Testis (tissue), 3 donors: ENCODE data around the gene APOOL. TPM values are rescaled to one million over a fixed set of nuclear protein-coding genes. Genes with fewer than 3 reads are reported as not detected.

Source experiments
- DNase-seq: peaks from one replicate; pipeline ENCODE4 v3.0.0-alpha.2; 2019
- H3K27ac ChIP-seq, 2 donors: fragments of 200-600 bp; sonication (generic); one replicate each; pipeline ENCODE4 v1.5.1; 2019
- H3K27me3 ChIP-seq: fragments of 200-600 bp; sonication (generic); one replicate; pipeline ENCODE4 v1.5.1; 2019
- H3K36me3 ChIP-seq: fragments of 200-600 bp; sonication (generic); one replicate; pipeline ENCODE4 v1.5.1; 2017; ENCODE audit warnings: low read depth; ENCODE audit errors: missing control alignments
- H3K4me1 ChIP-seq: fragments of 200-600 bp; sonication (generic); one replicate; pipeline ENCODE4 v1.5.1; 2019
- H3K4me3 ChIP-seq, 2 donors: fragments of 200-600 bp; sonication (generic); one replicate each; pipeline ENCODE4 v1.5.1; 2017 to 2019
- H3K9me3 ChIP-seq: fragments of 200-600 bp; sonication (generic); one replicate; pipeline ENCODE4 v1.5.1; 2017
- CTCF ChIP-seq, 3 experiments: fragments of 450-650 bp in 2 of 3; fragments of 200-600 bp in 1 of 3; sonication (generic) in 1 of 3; IDR thresholded peaks; one replicate each; pipeline ENCODE4 v1.5.1; 2016 to 2019; ENCODE audit warnings: antibody characterized with exemption in 3 of 3, mild to moderate bottlenecking in 2 of 3, moderate library complexity in 1 of 3
- POLR2A ChIP-seq: fragments of 450-650 bp; IDR thresholded peaks from one replicate; pipeline ENCODE4 v1.6.1; 2017; ENCODE audit warnings: antibody characterized with exemption, mild to moderate bottlenecking, moderate library complexity
- WGBS, 2 donors: methylation state at CpG; one replicate each; pipeline ENCODE4 v1.1.5; 2018; 5-methylcytosine and 5-hydroxymethylcytosine counted together
- intact Hi-C: fragments of 100-400 bp; cut with DNase I; formaldehyde crosslinking; loops from one replicate; pipeline ENCODE4 v1.15.1; 2023; ENCODE audit warnings: low total_unique reads
- polyA plus RNA-seq: library from polyadenylated mRNA; stranded (reverse); fragments of 350-450 nt; fragmentation: Illumina TruSeq; extraction: RNeasy Lipid Tissue Mini Kit (QIAGEN cat#74804); gene quantifications from one replicate; pipeline ENCODE4 v1.2.3, GENCODE V29; 2014; ENCODE audit warnings: low read depth, low replicate concordance; ENCODE audit not compliant: insufficient read depth
- total RNA-seq, 2 donors: library from RNA; depleted of rRNA; stranded (reverse); fragments of >200 nt; gene quantifications; one replicate each; pipeline ENCODE4 v1.2.3, GENCODE V29; 2016

Gene APOOL
- total and polyA plus RNA-seq, 3 donors from 2014 or later: 5.3 to 10.5 (median 10.3) TPM

DNA sequence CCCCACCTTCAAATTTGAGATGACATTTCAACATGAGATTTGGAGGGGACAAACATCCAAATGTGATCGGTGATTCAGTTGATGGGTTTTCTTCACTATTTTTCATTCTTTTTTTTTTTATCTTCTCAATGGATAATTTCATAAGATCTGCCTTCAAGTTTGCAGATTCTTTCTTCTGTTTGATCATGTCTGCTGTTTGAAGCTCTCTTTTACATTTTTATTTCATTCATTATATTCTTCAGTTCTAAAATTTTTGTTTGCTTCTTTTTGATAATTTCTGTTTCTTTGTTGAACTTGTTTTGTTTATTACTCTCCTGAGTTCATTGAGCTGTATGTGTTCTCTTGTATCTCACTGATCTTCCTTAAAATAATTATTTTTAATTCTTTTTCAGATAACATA lies 14.8 kb downstream of the APOOL start:
- no peak overlapping the region for H3K4me3 ChIP-seq
- intact Hi-C loops: no loop called here
- no peaks in the 10 kb centered on the region for H3K36me3 ChIP-seq
- H3K4me1 ChIP-seq: no peaks in the 10 kb centered on the region
- WGBS, 2 donors: 91 to 94% methylated on average over 1 of the region's 1 CpG
- H3K27ac ChIP-seq: no peak overlapping the region
- no peak for TF ChIP-seq CTCF (IDR thresholded peaks at IDR 0.05)
- no peak for TF ChIP-seq POLR2A
- H3K9me3 ChIP-seq: no peaks in the 10 kb centered on the region
- no peaks in the 10 kb centered on the region for H3K27me3 ChIP-seq
- DNase-seq: no peak

DNA sequence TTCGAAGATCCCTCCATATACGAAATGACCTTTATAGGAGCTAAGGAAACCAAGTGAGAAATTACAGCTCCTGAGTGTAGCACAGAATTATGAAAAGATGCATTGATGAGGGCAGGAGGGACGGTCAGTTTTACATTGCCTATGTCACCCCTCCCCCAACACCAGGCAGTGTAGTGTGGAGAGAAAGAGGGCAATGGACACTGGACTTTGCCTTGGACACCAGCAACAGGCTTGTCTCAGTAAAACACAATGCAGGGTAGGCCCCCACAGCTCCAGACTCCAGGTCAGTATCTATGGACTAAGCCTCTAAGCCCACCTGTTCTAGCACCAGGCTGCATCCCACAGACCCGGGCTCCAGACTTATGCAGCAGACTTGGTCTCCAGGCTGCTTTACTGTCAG lies 16.5 kb downstream of the APOOL start:
- Histone ChIP-seq H3K9me3 (no peaks in the 10 kb centered on the region), H3K4me3 (no peak overlapping the region), H3K27ac (no peak overlapping the region), H3K4me1 (no peaks in the 10 kb centered on the region), H3K36me3 (no peaks in the 10 kb centered on the region), H3K27me3 (no peaks in the 10 kb centered on the region)
- DNase-seq: no peak
- TF ChIP-seq CTCF (IDR thresholded peaks at IDR 0.05): no peak
- no peak for TF ChIP-seq POLR2A
- WGBS, 2 donors: 100% methylated on average over 1 to 3 of the region's 4 CpGs
- intact Hi-C loops: no loop called here

DNA sequence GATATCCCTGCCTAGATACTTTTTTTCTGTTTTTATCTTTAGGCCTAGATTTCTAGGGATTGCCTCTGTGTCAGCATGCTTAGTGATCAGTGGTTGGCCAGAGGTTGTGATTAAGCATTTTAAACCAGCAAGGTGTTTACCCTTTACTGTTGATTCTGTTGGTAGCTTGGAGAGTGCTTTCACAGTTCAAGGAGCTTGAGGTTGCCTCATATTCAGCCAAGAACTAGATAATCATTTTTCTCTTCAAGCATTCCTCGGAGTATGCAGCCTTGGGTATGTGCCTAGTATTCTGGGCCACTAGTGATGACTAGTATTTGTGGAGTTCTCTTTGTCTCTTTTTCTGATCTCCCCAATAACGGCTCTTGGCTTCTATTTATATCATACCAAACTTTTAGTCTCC lies 20.4 kb downstream of the APOOL start:
- Histone ChIP-seq H3K36me3 (no peaks in the 10 kb centered on the region), H3K4me3 (no peak overlapping the region), H3K27me3 (no peaks in the 10 kb centered on the region), H3K27ac (no peak overlapping the region), H3K9me3 (no peaks in the 10 kb centered on the region), H3K4me1 (no peaks in the 10 kb centered on the region)
- intact Hi-C loops: no loop called here
- no peak for DNase-seq
- TF ChIP-seq POLR2A: no peak
- TF ChIP-seq CTCF (IDR thresholded peaks at IDR 0.05): no peak
- WGBS, 2 donors: 4 to 33% methylated on average over 2 of the region's 2 CpGs

- H3K9me3 ChIP-seq: no peaks in the 10 kb centered on the region
- intact Hi-C loops: no loop called here
- H3K27ac ChIP-seq: no peak overlapping the region
- H3K4me1 ChIP-seq: no peaks in the 10 kb centered on the region
- WGBS, 2 donors: 79 to 94% methylated on average over 3 of the region's 3 CpGs
- no peak for DNase-seq
- no peaks in the 10 kb centered on the region for H3K27me3 ChIP-seq
- no peak overlapping the region for H3K4me3 ChIP-seq
- TF ChIP-seq POLR2A: no peak
- TF ChIP-seq CTCF (IDR thresholded peaks at IDR 0.05): no peak
- H3K36me3 ChIP-seq: no peaks in the 10 kb centered on the region
These were observed 20.9 kb downstream of the APOOL start for GRCh38 chrX:85024562-85024961.

DNA sequence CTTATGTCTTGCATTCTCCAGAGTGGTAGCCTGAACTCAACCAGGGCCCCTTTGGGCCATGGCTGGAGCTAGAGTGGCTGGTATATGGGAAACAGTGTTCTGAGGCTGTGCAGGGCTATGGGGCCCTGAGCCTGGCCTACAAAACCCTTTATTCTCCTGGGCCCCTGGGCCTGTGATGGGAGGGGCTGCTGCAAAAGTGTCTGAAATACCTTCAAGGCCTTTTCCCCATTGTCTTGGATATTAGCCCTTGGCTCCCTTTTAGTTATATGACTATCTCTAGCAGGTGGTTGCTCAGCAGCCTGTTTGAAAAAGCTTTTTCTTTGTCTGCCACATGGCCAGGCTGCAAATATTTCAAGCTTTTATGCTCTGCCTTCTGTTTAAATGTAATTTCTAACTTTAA lies 22.5 kb downstream of the APOOL start:
- no peaks in the 10 kb centered on the region for H3K27me3 ChIP-seq
- H3K4me1 ChIP-seq: no peaks in the 10 kb centered on the region
- intact Hi-C loops: no loop called here
- no peak overlapping the region for H3K27ac ChIP-seq
- no peak overlapping the region for H3K4me3 ChIP-seq
- TF ChIP-seq CTCF (IDR thresholded peaks at IDR 0.05) (no peak), POLR2A (no peak)
- no peaks in the 10 kb centered on the region for H3K36me3 ChIP-seq
- H3K9me3 ChIP-seq: no peaks in the 10 kb centered on the region
- no peak for DNase-seq
